ENCODE measurements around the gene AK5.

Gene AK5

GRCh38 chr1:77281491-77282186 lies at the start of gene AK5:
TSS of gene AK5 (plus strand) at chr1:77282019. CDS start at chr1:77282314, 295 bp downstream.
- peak; percentile 34 for DNase-seq

- no peak for DNase-seq
These were observed 49.0 kb upstream of the AK5 start for GRCh38 chr1:77232829-77233228.

GRCh38 chr1:77234096-77234495 lies 47.7 kb upstream of the AK5 start:
- no peak for DNase-seq

GRCh38 chr1:77234943-77235342 lies 46.9 kb upstream of the AK5 start:
- no peak for DNase-seq

- DNase-seq, result no peak
These were observed 43.4 kb upstream of the AK5 start for GRCh38 chr1:77238462-77238861.

GRCh38 chr1:77239311-77239710 lies 42.5 kb upstream of the AK5 start:
- no peak for DNase-seq

- no peak for DNase-seq
These were observed 36.0 kb upstream of the AK5 start for GRCh38 chr1:77245830-77246229.

GRCh38 chr1:77250126-77250525 lies 31.7 kb upstream of the AK5 start:
- DNase-seq, result no peak

GRCh38 chr1:77253211-77253610 lies 28.6 kb upstream of the AK5 start:
- DNase-seq, result no peak

GRCh38 chr1:77263708-77264107 lies 18.1 kb upstream of the AK5 start:
- no peak for DNase-seq

GRCh38 chr1:77265180-77265579 lies 16.6 kb upstream of the AK5 start:
- no peak for DNase-seq

- DNase-seq, result no peak
These were observed 14.8 kb upstream of the AK5 start for GRCh38 chr1:77267035-77267434.

GRCh38 chr1:77271852-77272580 lies 9.8 kb upstream of the AK5 start:
- DNase-seq, result no peak

GRCh38 chr1:77273891-77274290 lies 7.9 kb upstream of the AK5 start:
- no peak for DNase-seq

- DNase-seq, result no peak
These were observed 6.6 kb upstream of the AK5 start for GRCh38 chr1:77275194-77275593.

GRCh38 chr1:77276941-77277340 lies 4.9 kb upstream of the AK5 start:
- no peak for DNase-seq

GRCh38 chr1:77279929-77280328 lies 1.9 kb upstream of the AK5 start:
- no peak for DNase-seq

- DNase-seq, result no peak
These were observed 857 bp upstream of the AK5 start for GRCh38 chr1:77280962-77281361.

GRCh38 chr1:77282187-77282865 lies 507 bp downstream of the AK5 start:
- no peak for DNase-seq

- DNase-seq, result no peak
These were observed 1.2 kb downstream of the AK5 start for GRCh38 chr1:77282866-77283539.

GRCh38 chr1:77283701-77284425 lies 2.0 kb downstream of the AK5 start:
- DNase-seq, result no peak

- DNase-seq, result no peak
These were observed 5.7 kb downstream of the AK5 start for GRCh38 chr1:77287535-77287934.

GRCh38 chr1:77288275-77288674 lies 6.5 kb downstream of the AK5 start:
- no peak for DNase-seq
